ENCODE results near the gene TMEM167A.
"Not testable (repeated sequence)": the region's sequence is repeated elsewhere in the genome, so short reads cannot be mapped to it uniquely, and the experiment has no call there.

The TMEM167A gene

DNA sequence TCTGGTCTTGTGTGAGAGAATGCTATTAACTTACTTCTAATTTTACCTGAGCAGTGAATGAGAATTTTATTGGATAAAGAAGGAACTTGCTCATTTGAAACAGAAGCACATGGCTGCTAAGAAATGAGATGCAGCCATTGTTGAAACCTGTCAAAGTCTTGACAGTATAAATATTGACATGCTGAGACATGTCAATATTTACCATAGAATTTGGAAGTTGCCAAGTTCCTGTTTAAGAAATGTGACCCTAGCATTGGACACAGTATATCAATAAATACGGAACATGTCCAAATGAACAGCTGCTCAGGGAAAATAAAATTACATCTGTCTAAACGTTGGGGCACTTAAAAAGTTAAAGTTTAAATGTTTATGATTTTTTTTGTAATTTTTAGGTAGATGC is 7.9 kb upstream of the TMEM167A start:
- DNase-seq: no peak

- DNase-seq: no peak
Measured at GRCh38 chr5:83084336-83084735, 7.1 kb upstream of the TMEM167A start.

- no peak for DNase-seq
Measured at GRCh38 chr5:83082750-83083149, 5.6 kb upstream of the TMEM167A start.

- no peak for DNase-seq
Measured at GRCh38 chr5:83077662-83078261, 568 bp upstream of the TMEM167A start.

GRCh38 chr5:83072966-83073365 is 4.2 kb downstream of the TMEM167A start:
- no peak for DNase-seq

DNA sequence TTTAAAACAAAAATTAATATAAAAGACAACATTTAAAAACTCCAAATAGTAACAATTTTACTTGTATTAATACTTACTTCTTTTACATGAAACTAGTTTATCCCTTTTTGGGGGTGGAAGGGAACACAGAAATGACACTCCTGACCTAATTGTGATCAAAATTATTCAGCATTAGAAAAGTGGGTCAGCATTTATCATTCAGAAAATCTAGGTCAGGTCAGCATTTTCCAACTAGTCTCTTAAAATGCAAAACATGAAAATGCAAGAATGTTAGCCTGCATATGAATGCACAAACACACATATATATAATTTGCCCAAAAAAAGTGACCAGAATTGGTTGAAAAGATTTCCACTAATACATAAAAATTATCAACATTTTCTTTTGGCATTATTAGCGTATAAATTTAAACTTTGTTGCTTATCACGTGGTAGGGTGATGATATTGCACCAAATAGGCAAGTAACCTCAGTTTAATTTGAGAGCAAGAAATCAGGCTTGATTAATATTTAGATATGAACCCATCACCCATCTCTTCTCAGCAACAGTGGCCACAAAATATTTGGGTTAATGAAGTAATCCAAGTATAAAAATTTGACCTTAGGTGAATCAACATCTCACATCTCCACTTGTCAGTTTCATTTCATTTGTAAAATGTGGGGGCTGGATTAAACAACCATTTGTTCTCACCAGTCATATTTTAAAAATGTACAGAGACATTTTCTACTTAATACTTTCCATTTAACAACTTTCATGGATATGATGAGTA is 5.7 kb downstream of the TMEM167A start:
- DNase-seq: no peak

GRCh38 chr5:83069096-83069799 is 7.9 kb downstream of the TMEM167A start:
- DNase-seq: no peak

DNA sequence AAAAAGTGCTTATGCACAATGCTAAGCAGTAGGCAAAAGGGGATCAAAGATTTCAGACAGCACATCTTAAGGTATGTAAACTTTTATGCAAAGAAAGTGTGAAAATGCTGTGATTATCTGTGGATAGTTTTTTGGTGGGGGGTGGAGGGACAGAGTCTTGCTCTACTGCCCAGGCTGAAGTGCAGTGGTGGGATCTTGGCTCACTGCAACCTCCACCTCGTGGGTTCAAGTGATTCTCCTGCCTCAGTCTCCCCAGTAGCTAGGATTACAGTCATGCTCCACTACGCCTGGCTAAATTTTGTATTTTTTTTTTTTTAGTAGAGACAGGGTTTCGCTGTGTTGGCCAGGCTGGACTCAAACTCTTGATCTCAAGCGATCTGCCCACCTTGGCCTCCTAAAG is 9.8 kb downstream of the TMEM167A start:
- not testable (repeated sequence) for DNase-seq

GRCh38 chr5:83066548-83067110 is 10.6 kb downstream of the TMEM167A start:
- no peak for DNase-seq

GRCh38 chr5:83059341-83059740 is 17.9 kb downstream of the TMEM167A start:
- DNase-seq: no peak

GRCh38 chr5:83058726-83059125 is 18.5 kb downstream of the TMEM167A start:
- DNase-seq: no peak

- DNase-seq: no peak
Measured at GRCh38 chr5:83055166-83055565, 22.0 kb downstream of the TMEM167A start.

- DNase-seq: no peak
Measured at GRCh38 chr5:83050723-83051340, 26.4 kb downstream of the TMEM167A start.

DNA sequence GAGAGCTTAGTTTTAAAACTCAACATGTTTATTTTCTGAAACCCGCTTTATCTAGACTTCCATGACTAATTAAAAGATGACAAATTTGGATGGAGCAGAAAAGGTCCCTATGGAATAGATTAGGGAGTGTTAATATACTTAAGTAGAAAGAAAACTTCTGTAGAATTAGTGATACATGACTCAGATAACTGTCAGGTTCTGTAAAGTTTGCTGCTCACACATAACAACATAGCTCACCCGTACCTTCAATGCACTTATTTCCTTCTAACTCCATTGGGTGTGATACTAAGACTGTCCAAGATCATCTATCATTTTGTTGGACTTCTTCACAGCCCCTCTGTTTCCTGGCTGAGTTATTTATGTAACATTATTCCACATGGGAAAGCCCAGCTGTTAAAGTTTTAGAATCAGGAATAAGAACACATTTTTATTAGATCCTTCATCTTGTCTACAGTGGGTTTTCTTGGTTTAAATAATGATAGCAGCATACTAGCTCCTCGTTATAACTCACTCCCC is 27.8 kb downstream of the TMEM167A start:
- no peak for DNase-seq

DNA sequence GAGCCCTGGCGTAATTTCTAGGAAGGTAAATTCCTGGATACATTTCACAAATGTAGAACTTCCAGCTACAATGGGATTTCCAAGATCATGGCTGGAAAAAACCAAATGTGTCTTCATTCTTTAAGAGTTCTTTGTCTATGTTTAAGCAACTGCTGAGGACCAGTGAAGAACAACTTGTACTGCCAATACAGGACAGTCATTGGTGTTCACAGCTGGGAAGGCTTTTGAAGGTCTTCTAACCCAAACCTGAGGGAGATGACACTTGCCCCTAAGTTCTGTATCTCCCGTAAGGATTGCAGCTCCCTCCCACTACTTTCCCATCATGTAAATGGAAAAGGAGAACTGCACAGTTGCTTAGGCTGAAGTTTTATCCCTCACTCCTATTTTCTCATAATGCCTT is 28.4 kb downstream of the TMEM167A start:
- DNase-seq: no peak

GRCh38 chr5:83048277-83048676 is 28.9 kb downstream of the TMEM167A start:
- no peak for DNase-seq

DNA sequence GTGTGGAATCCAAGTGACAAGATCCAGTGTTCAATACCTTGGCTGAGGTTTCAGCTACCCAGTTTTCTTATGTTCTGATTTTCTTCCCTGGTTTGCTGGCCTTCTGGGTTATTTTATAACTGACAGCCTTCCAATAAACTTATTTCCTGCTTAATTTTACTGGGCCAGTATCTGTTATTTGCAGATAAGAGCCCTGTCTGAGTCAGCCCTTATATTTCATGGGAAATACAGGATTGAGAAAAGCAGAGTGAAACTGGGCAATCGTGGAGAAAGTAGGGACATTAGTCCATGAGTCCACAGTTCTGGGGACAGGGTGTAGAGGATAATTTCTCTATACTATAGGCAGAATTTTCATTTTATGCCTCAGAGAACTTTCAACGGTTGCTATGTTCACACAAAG is 32.3 kb downstream of the TMEM167A start:
- no peak for DNase-seq

GRCh38 chr5:83042507-83042906 is 34.7 kb downstream of the TMEM167A start:
- DNase-seq: no peak

GRCh38 chr5:83038924-83039323 is 38.3 kb downstream of the TMEM167A start:
- no peak for DNase-seq

DNA sequence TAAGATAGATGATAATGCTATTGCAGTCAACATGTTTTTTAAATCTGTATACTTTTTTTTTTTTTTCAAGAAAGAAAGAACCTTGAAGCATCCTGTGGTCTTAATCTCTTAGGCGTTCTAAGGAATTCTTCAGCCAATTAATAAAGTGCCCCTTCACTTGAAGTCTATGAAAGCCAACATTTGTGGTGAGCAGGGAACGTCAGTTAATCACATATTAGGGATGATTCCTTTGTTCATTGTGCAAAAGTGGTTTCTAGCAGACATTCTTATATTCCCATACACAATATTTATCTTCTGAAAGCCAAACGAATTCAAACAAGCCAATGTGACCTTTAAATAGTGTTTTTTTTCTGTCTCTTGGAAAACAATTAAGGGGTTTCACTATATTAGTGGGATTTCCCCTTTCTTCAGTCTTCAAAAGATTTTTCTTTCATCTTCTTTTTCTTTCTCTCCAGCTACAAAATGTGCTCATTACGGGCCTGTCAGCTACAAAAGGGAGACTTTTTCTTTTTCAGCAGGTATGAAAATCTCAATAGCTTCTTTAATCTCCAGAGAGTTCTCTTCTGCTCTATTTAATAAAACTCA is 40.1 kb downstream of the TMEM167A start:
- DNase-seq: no peak

DNA sequence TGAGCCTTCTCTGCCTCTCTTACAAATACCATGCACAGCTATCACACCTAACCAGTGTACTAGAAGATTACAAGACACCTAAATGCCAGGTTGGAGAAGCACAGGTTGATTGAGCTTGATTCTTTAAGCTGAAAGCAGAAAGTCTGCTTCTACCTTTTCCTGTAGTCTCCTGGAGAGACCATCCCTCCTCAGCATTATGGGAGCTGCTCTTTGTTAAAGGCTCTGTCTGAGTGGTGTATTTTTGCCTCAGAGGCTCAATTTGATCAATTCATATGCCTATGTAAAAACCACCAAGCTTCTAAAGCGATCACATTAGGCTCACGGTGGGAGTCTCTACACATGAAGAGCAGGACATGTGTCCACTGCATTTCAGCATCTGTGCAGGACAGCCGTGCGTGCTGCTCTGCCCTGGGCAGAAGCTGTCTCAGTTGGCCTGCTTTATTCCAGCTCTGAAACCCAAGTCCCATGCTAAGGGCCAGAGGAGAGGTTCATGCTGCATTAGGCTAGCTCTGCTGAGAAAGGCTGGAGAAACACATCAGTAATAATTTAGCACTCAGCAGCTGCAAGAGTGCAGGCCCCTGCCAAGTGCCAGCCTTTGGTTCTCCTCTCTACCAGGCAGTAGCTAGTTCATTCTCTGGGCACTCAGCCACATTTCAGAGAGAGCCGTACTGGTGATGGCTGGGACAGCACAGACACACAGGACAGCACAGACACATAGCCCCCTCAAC is 41.7 kb downstream of the TMEM167A start:
- peak; percentile 77 for DNase-seq
